Small intestine (tissue), 7 donors: Measurements from ENCODE around the gene OR2J2. TPM values are rescaled to one million over a fixed set of nuclear protein-coding genes. Genes with fewer than 3 reads are reported as not detected.
"Not testable (repeated sequence)": the region's sequence is repeated elsewhere in the genome, so short reads cannot be mapped to it uniquely, and the experiment has no call there.

ENCODE experiments used
- DNase-seq, 2 donors: peaks; one replicate each; pipeline versions ENCODE4 v3.0.0 to v3.0.0-alpha.2; 2013
- FAIRE-seq: peaks from 2 replicates; lab custom pipeline; 2012; peaks lifted over from hg19 to GRCh38; lab: Jason Lieb, UNC
- H3K27ac ChIP-seq, 3 donors: one replicate each; pipeline ENCODE4 v1.5.1; 2013; ENCODE audit warnings: low read length in 2 of 3, mild to moderate bottlenecking in 2 of 3, control low read depth in 1 of 3, inconsistent platforms in 1 of 3, low read depth in 1 of 3, moderate library complexity in 1 of 3
- H3K27me3 ChIP-seq, 3 donors: one replicate each; pipeline ENCODE4 v1.6.1; 2013; ENCODE audit warnings: low read length in 3 of 3, inconsistent platforms in 1 of 3; ENCODE audit not compliant: control insufficient read depth in 3 of 3, insufficient read depth in 3 of 3
- H3K36me3 ChIP-seq, 3 donors: one replicate each; pipeline ENCODE4 v1.6.1; 2013; ENCODE audit warnings: low read length in 3 of 3, inconsistent platforms in 1 of 3, low read depth in 1 of 3, mild to moderate bottlenecking in 1 of 3, moderate library complexity in 1 of 3; ENCODE audit not compliant: control insufficient read depth in 3 of 3, insufficient read depth in 2 of 3
- H3K4me1 ChIP-seq, 3 donors: one replicate each; pipeline ENCODE4 v1.6.1; 2013; ENCODE audit warnings: low read length in 2 of 3, inconsistent platforms in 1 of 3, low read depth in 1 of 3, mild to moderate bottlenecking in 1 of 3, moderate library complexity in 1 of 3; ENCODE audit not compliant: control insufficient read depth in 3 of 3, insufficient read depth in 2 of 3
- H3K4me3 ChIP-seq, 3 donors: one replicate each; pipeline ENCODE4 v1.5.1; 2013; ENCODE audit warnings: low read length in 3 of 3, control low read depth in 1 of 3, inconsistent platforms in 1 of 3, low read depth in 1 of 3, mild to moderate bottlenecking in 1 of 3, moderate library complexity in 1 of 3
- H3K9me3 ChIP-seq, 2 donors: one replicate each; pipeline ENCODE4 v1.6.1; 2013; ENCODE audit warnings: low read depth in 1 of 2, low read length in 1 of 2; ENCODE audit not compliant: control insufficient read depth in 2 of 2, insufficient read depth in 1 of 2
- WGBS, 3 donors: extraction: QIAGEN DNeasy Blood & Tissue Kit; methylation state at CpG; one replicate each; pipeline ENCODE4 v1.1.7; 2013; 5-methylcytosine and 5-hydroxymethylcytosine counted together
- polyA plus RNA-seq, 4 donors: library from polyadenylated mRNA; stranded (reverse) in 3 of 4; unstranded in 1 of 4; fragments of 200-250 nt in 3 of 4; fragments of 120-200 nt in 1 of 4; gene quantifications; one replicate each; pipeline versions ENCODE4 v1.2.1 to v1.2.3, GENCODE V29; 2013
- donor health status: healthy with polysubstance abuse.
- donor health status: control.
- donor health status: control.
- donor health status: Bipolar disorder and iron deficiency.
- donor health status: healthy.

Gene OR2J2
- polyA plus RNA-seq, 4 donors: not detected

DNA sequence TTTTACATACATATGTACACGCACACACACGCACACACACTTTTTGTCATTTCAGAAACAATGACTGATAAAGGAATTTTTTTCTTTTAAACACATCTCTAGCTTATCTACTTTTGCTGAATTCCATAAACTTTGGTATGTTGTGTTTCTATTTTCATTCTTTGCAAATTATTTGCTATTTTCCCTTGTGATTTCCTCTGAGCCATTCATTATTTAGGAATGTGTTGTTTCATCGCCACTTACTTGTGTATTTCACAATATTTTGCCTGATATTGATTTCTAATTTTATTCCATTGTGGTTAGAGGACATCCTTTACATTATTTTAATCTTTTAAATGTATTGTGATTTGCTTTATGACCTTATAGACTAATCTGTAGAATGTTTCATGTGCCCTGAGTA lies 23.6 kb upstream of the OR2J2 start:
- FAIRE-seq (no peak), DNase-seq (no peak)
- H3K9me3 ChIP-seq: no peaks in the 10 kb centered on the region
- no peak overlapping the region for H3K27ac ChIP-seq
- H3K4me3 ChIP-seq: no peak overlapping the region
- 92 to 94% (median 93%) methylated on average over 3 of the region's 3 CpGs for WGBS, 3 donors
- no peaks in the 10 kb centered on the region for H3K27me3 ChIP-seq
- H3K36me3 ChIP-seq: no peaks in the 10 kb centered on the region
- no peaks in the 10 kb centered on the region for H3K4me1 ChIP-seq

DNA sequence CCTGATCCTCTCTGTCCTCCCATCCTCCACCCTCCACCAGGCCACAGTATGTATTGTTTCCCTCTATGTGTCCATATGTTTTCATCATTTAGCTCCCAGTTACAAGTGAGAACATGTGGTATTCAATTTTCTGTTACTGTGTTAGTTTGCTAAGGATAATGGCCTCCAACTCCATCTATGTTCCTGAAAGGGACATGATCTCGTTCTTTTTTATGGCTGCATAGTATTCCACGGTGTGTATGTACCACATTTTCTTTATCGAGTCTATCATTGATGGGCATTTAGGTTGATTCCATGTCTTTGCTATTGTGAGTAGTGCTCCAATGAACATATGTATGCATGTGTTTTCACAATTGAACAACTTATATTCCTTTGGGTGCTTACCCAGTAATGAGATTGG lies 21.3 kb upstream of the OR2J2 start:
- FAIRE-seq, H3K4me3 ChIP-seq, H3K4me1 ChIP-seq, H3K27me3 ChIP-seq, H3K36me3 ChIP-seq, H3K9me3 ChIP-seq, DNase-seq, H3K27ac ChIP-seq: not testable (repeated sequence)
- WGBS, 3 donors: 73 to 81% (median 76%) methylated on average over 3 of the region's 3 CpGs

DNA sequence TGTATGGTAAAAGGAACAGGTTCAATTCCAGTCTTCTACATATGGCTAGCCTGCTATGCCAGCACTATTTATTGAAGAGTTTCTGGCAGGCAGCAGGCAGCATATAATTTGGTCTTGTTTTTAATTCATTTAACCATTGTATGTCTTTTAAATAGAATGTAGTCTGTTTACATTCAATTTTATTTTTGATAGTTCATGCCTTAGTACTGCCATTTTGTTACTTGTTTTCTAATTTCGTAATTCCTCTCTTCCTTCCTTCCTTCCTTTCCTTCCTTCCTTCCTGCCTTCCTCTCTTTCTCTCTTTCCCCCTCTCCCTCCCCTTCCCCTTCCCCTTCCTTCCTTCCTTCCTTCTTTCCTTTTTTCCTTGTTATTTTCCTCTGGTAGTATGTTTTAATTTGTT lies 17.6 kb upstream of the OR2J2 start:
- H3K4me3 ChIP-seq: no peak overlapping the region
- FAIRE-seq: no peak
- no peaks in the 10 kb centered on the region for H3K36me3 ChIP-seq
- WGBS, 3 donors: 73 to 77% (median 75%) methylated on average over 1 of the region's 1 CpG
- no peak for DNase-seq
- H3K27ac ChIP-seq: no peak overlapping the region
- no peaks in the 10 kb centered on the region for H3K27me3 ChIP-seq
- no peaks in the 10 kb centered on the region for H3K9me3 ChIP-seq
- H3K4me1 ChIP-seq: no peaks in the 10 kb centered on the region

DNA sequence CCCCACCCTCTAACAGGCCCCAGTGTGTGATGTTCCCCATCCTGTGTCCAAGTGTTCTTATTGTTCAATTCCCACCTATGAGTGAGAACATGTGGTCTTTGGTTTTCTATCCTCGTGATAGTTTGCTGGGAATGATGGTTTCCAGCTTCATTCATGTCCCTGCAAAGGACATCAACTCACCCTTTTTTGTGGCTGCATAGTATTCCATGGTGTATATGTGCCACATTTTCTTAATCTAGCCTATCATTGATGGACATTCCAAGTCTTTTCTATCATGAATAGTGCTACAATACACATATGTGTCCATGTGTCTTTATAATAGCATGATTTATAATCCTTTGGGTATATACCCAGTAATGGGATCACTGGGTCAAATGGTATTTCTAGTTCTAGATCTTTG lies 15.5 kb upstream of the OR2J2 start:
- WGBS, 3 donors: 35 to 51% (median 38%) methylated on average over 1 of the region's 1 CpG

DNA sequence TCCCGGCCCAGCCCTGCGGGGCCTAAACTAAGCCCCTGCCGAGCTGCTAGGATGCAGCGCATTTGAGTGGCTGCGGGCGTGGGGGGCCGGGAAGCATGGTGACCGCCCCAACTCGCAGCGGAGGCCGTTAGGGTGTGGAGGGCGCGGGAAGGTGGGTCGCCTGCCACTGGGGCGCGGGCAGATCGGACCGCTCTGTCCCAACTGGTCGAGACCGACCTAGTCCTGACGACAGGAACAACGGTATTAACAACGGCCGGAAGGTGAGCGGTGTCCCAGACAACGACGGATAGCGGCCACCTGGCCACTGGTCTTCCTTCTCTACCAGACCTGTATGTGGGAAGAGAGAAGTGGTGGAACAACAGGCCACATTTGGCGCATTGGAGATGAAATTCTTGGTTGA lies 10.8 kb upstream of the OR2J2 start:
- not testable (repeated sequence) for H3K9me3 ChIP-seq, FAIRE-seq, H3K27me3 ChIP-seq, H3K4me3 ChIP-seq, H3K27ac ChIP-seq, H3K4me1 ChIP-seq, DNase-seq, H3K36me3 ChIP-seq
- 96 to 98% (median 96%) methylated on average over 6 to 25 of the region's 29 CpGs for WGBS, 3 donors

More for the DNA sequence above, 15.5 kb upstream of the OR2J2 start:
- DNase-seq, H3K4me1 ChIP-seq, H3K27ac ChIP-seq, H3K4me3 ChIP-seq, H3K27me3 ChIP-seq, FAIRE-seq, H3K36me3 ChIP-seq, H3K9me3 ChIP-seq: not testable (repeated sequence)

DNA sequence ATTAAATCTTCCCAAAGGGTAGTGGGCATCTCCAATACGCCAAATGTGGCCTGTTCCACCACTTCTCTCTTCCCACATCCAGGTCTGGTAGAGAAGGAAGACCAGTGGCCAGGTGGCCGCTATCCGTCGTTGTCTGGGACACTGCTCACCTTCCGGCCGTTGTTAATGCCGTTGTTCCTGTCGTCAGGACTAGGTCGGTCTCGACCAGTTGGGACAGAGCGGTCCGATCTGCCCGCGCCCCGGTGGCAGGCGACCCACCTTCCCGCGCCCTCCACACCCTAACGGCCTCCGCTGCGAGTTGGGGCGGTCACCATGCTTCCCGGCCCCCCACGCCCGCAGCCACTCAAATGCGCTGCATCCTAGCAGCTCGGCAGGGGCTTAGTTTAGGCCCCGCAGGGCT lies 5.1 kb upstream of the OR2J2 start:
- H3K4me1 ChIP-seq, H3K4me3 ChIP-seq, H3K27me3 ChIP-seq, FAIRE-seq, H3K36me3 ChIP-seq, H3K27ac ChIP-seq, H3K9me3 ChIP-seq, DNase-seq: not testable (repeated sequence)
- WGBS, 3 donors: 93 to 96% (median 95%) methylated on average over 12 to 24 of the region's 28 CpGs

DNA sequence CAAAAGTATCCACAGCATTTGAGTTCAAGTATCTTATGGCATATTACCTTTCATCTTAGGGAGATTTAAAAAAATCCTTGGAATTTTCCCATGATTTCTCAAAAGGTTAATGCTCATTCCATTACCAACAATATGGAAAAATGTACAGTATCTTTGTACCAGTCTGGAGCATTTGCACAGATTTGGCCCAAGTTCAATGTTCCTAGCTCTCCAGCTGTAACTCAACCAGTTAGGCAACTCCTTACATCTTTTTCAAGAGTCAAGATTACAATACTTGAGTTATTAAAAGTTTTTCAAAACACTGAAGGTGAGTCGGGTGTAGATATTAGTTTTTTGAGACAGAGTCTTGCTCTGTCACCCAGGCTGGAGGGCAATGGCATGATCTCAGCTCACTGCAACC lies 1.0 kb downstream of the OR2J2 start:
- no peak for FAIRE-seq
- DNase-seq: no peak
- H3K36me3 ChIP-seq: no peaks in the 10 kb centered on the region
- no peaks in the 10 kb centered on the region for H3K9me3 ChIP-seq
- no peaks in the 10 kb centered on the region for H3K4me1 ChIP-seq
- 36 to 84% (median 78%) methylated on average over 1 of the region's 1 CpG for WGBS, 3 donors
- H3K4me3 ChIP-seq: no peak overlapping the region
- no peak overlapping the region for H3K27ac ChIP-seq
- H3K27me3 ChIP-seq: no peaks in the 10 kb centered on the region

DNA sequence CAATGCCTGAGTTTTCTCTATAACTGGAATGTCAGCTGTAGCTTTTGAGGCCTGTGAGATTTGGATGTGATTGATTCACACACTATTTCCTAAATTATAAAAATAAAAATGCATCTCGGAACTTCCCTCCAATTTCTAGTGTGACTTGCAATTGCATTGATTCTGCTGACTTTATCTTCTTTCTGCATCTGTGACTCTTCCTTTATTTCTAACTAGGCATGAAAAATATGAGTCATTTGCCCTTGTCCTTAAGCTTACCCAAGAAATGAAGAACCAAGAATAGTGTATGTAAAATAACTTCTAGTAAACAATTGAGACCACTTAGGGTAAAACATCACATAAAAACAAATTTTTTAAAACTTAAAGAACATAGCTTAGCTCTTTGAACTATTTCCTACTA lies 12.9 kb downstream of the OR2J2 start:
- Histone ChIP-seq H3K4me1 (no peaks in the 10 kb centered on the region), H3K27me3 (no peaks in the 10 kb centered on the region), H3K36me3 (no peaks in the 10 kb centered on the region), H3K9me3 (no peaks in the 10 kb centered on the region), H3K4me3 (no peak overlapping the region), H3K27ac (no peak overlapping the region)
- no peak for FAIRE-seq
- DNase-seq: no peak
- WGBS, 3 donors: 72 to 84% (median 73%) methylated on average over 1 of the region's 1 CpG

DNA sequence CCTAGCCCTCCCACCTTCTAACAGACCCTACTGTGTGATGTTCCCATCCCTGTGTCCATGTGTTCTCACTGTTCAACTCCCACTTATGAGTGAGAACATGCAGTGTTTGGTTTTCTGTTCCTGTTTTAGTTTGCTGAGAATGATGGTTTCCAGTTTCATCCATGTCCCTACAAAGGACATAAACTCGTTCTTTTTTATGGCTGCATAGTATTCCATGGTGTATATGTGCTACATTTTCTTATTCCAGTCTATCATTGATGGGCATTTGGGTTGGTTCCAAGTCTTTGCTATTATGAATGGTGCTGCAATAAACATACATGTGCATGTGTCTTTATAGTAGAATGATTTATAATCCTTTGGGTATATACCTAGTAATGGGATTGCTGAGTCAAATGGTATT lies 18.0 kb downstream of the OR2J2 start:
- not testable (repeated sequence) for H3K27me3 ChIP-seq, FAIRE-seq, H3K4me3 ChIP-seq, H3K9me3 ChIP-seq, H3K27ac ChIP-seq, H3K36me3 ChIP-seq, H3K4me1 ChIP-seq, DNase-seq
- 41 to 54% (median 52%) methylated on average over 1 of the region's 1 CpG for WGBS, 3 donors
